KOPT-K1 (cell line): ENCODE data around the gene SREBF1.
A peak's percentile ranks its signal among the peaks of the same experiment; 100 is the strongest.

Experiments
- H3K27ac ChIP-seq: fragments of 200-600 bp; sonication (generic); 2 replicates; pipeline ENCODE4 v1.5.1; 2016; ENCODE audit warnings: antibody characterized with exemption, mild to moderate bottlenecking, low read depth, low read length; ENCODE audit not compliant: poor library complexity, severe bottlenecking
- H3K36me3 ChIP-seq: fragments of 200-600 bp; sonication (generic); 2 replicates; pipeline ENCODE4 v1.5.1; 2017; ENCODE audit warnings: antibody characterized with exemption, mild to moderate bottlenecking, low read length, moderate library complexity; ENCODE audit not compliant: insufficient read depth
- H3K9me3 ChIP-seq: fragments of 200-600 bp; sonication (generic); 2 replicates; pipeline ENCODE4 v1.5.1; 2017; ENCODE audit warnings: antibody characterized with exemption, low read length, mild to moderate bottlenecking; ENCODE audit not compliant: insufficient read depth, poor library complexity, severe bottlenecking

SREBF1 gene

GRCh38 chr17:17767154-17767869, 69.5 kb downstream of the SREBF1 start:
- Histone ChIP-seq H3K27ac (peak overlapping the region; percentile 71), H3K36me3 (no peaks in the 10 kb centered on the region; the same call in 1 of the 2 replicates), H3K9me3 (no peaks in the 10 kb centered on the region)

- H3K36me3 ChIP-seq: no peaks in the 10 kb centered on the region; the same call in 1 of the 2 replicates
- H3K27ac ChIP-seq: peak overlapping the region; percentile 71
- H3K9me3 ChIP-seq: no peaks in the 10 kb centered on the region
Measured at GRCh38 chr17:17766744-17767120, 70.1 kb downstream of the SREBF1 start.

DNA sequence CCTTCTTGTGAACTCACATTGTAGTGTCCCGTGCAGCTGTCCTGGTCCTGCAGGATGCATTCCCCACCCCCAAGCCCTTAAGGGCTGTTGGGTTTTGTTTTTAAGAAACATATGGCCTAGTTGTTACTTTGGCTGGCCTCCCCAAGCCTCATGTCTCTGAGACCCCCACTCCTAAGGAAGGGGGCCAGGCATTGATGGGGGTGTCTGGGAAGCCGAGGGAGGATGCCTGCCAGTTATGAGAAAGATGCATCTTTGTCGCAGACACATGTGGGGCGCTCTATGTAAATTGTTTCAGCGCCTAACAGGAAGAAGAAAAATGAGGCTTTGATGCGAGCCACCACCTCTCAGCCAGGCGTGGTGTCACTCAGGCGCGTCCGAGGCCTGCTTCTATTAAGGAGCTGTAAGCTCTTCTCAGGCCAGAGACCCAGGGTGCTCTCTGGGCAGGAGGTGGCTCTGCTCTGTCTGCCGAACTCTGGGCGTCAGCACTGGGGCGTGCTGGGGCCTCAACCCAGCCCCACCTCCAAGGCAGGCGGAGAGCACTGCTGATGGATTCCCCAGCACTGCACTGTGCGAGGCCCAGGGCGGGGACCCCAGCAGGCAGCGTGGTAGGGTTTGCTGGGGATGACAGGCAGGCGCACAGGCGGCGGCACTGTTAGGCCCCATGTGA, 70.6 kb downstream of the SREBF1 start:
- Histone ChIP-seq H3K36me3 (no peaks in the 10 kb centered on the region; the same call in 1 of the 2 replicates), H3K9me3 (no peaks in the 10 kb centered on the region), H3K27ac (peak overlapping the region; percentile 71)

DNA sequence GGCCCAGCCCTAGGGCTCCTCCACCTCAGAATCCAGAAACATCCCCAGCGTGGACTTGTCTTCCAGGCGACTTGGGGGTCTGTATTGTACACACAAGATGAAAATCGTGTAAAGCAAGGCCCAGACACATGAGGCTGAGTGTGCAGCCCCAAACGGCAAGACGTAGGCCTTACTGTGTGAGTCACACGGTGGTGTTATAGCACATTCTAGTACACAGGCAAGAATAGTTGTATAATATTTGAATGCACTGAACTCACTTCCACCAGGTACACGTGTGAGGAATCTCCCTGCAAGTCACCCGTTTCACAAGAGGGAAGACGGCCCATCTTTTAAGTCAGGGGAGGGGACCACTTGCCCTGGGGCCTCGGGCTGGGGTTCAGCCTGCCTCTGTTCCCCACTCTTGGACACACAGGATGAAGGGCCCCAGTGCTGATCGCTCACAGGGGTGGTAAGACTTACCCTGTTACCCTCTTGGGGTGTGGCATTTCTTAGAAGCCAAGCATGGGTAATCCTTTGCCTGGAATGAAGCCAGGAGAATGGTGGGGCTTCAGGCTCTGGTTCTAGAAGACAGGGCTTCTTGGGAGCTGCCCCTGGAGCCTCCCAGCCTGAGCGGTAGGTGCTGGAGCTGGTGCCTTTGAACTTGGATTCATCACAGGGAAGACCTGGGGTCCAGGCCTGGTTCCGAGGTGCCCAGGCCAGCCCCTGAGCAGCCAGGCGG, 71.3 kb downstream of the SREBF1 start:
- Histone ChIP-seq H3K27ac (peak overlapping the region; percentile 71), H3K36me3 (no peaks in the 10 kb centered on the region; the same call in 1 of the 2 replicates), H3K9me3 (no peaks in the 10 kb centered on the region)

GRCh38 chr17:17763734-17764133, 73.1 kb downstream of the SREBF1 start:
- Histone ChIP-seq H3K36me3 (peaks cover 9% of the 10 kb centered on the region; the same call in 1 of the 2 replicates), H3K9me3 (no peaks in the 10 kb centered on the region), H3K27ac (peak overlapping the region; percentile 71)

- peak overlapping the region; percentile 71 for H3K27ac ChIP-seq
Measured at GRCh38 chr17:17763136-17763535, 73.7 kb downstream of the SREBF1 start.

DNA sequence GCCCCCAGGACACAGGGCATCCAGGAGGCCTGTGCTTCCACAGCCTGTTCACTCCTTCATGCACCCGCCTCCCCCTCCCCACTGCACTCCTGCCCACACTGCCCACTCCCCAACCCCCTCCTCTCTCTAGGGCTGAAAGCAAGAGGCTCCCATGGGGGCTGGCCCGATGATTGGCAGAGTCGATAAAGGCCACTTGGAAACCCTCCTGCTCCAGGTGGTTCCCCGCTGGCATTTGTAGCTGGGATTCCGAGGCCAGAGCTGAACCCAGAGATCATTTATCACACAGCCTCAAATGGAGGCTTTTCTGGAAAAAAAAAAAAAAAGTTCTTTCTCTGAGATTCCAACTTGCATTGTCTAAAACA, 74.1 kb downstream of the SREBF1 start:
- H3K9me3 ChIP-seq: no peaks in the 10 kb centered on the region
- peak overlapping the region; percentile 96 for H3K27ac ChIP-seq
- H3K36me3 ChIP-seq: peaks cover 9% of the 10 kb centered on the region; the same call in 1 of the 2 replicates

More at GRCh38 chr17:17763136-17763535, 73.7 kb downstream of the SREBF1 start:
- Histone ChIP-seq H3K36me3 (peaks cover 9% of the 10 kb centered on the region; the same call in 1 of the 2 replicates), H3K9me3 (no peaks in the 10 kb centered on the region)
